GM21528 (cell line): ENCODE results near the gene SEC16A.

Experiments
- ATAC-seq: cut with Tn5 transposase; IDR thresholded peaks from one replicate; pipeline ENCODE4 v1.9.1; 2021; ENCODE audit warnings: mild to moderate bottlenecking, moderate library complexity; ENCODE audit not compliant: unreplicated experiment, low FRiP score

The SEC16A gene

GRCh38 chr9:136403915-136404800, 78.7 kb downstream of the SEC16A start:
- no peak for ATAC-seq

GRCh38 chr9:136403538-136403914, 79.3 kb downstream of the SEC16A start:
- ATAC-seq = no peak

DNA sequence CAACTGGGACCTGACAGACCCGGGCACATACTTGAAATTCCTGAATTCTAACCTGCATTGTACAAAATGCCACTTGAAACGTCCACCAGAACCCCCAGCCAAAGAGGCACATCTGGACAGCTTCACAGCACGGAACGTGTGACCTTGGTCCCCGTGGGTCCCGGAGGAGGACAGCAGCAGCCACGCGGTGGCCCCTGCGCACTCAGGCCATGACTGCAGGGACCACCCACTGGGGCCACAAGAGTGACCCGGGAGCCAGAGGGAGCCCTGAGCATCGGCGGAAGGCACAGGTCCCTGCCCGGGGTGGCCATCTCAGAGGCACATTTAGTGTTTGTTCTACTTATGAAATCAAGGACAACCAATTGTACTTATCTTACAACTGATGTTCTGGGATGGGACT, 80.8 kb downstream of the SEC16A start:
- ATAC-seq = no peak

DNA sequence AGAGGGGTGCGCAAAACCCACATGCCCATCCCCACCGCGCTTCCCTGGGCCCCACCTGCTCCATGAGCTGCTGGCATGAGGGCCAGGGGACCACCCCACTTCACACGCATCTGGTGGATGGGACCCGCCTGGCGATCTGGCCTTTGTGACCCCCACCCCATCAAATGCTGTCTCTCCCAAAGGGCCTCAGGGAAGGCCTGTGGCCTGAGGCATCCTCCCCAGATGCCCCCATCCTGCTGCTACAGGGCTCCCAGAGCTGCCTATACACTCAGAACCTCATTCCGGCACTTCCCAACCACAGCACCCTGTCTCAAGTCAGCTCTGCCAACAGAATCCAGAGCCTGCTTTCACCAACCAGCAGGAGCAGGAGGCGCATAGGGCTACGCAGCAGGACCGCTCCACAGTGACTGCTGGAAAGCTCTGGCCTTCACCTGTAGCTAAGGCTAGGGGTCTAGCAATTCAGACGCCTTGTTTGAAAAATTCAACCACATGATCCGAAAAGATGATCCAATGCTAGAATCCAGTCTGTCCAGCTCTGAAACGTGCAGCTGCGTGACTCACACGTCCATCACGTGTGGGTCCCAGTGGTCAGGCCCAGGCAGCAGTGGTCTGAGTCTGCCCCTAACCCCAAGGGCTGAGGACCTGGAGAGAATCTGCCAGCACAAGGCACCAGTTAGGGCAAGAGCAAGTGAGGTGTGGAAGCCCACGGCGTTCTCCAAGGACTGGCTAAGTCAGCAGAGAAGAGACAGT, 81.5 kb downstream of the SEC16A start:
- no peak for ATAC-seq

DNA sequence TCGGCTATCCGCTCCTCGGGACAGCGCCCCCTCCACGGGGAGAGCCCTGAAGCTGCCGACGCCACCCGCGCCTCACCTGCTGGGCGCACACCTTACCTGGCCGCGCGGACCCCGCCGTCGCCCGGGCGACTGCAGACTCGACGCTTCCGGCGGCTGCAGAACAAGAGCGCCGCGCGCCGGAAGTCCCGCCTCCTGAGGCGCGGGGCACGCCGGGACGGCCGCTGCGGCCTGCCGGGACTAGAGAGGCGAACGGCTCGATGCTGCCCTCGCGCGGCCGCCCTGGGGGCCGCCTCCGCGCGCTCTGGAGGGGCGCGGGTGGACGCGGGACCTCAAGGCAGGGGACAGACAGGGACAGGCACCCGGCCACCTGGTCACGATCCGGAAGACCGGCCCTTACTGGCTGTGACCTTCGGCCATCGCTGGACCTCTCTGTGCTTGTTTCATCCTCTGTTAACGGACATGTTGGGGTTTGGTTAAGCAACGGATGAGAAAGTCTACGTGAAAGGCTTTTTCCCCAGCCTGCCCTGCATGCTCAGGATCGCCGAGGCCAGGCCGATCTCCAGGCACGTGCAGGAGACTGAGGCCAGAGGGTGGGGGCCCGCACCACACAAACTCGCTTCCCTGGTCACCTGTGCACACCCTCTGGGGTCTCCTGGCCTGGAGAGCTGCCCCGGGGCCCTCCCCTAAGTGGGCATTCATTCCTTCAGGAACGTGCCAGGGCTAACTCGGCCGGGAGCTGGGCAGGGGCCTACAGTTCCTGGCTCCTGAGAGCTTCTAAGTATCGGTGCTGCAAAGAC, 82.6 kb downstream of the SEC16A start, which contains the start of gene SNAPC4:
Gene SNAPC4 (minus strand): TSS at position 133 of the 797 bp plus-strand sequence. CDS start 1,742 bp downstream, outside the sequence.
- peak; percentile 58 for ATAC-seq

- ATAC-seq = peak; percentile 18
Measured at GRCh38 chr9:136399176-136400037, 83.4 kb downstream of the SEC16A start.

- no peak for ATAC-seq
Measured at GRCh38 chr9:136398286-136398685, 84.6 kb downstream of the SEC16A start.

DNA sequence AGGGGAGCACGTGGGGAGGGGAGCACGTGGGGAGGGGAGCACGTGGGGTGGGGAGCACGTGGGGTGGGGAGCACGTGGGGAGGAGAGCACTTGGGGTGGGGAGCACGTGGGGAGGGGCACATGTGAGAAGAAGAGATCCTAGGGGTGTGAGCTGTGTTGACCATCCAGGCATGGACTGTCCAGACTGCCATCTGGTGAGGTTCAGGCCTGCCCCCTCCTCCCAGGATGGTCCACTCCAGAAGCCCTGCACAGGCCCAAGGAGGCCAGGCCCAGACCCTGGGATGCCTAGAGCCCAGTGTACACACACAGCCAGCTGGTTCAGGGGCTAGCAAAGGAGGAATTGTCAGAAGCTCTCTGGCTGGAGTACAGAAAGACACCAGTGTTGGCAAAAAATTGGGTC, 85.2 kb downstream of the SEC16A start:
- no peak for ATAC-seq

GRCh38 chr9:136396219-136396515, 86.7 kb downstream of the SEC16A start:
- no peak for ATAC-seq

DNA sequence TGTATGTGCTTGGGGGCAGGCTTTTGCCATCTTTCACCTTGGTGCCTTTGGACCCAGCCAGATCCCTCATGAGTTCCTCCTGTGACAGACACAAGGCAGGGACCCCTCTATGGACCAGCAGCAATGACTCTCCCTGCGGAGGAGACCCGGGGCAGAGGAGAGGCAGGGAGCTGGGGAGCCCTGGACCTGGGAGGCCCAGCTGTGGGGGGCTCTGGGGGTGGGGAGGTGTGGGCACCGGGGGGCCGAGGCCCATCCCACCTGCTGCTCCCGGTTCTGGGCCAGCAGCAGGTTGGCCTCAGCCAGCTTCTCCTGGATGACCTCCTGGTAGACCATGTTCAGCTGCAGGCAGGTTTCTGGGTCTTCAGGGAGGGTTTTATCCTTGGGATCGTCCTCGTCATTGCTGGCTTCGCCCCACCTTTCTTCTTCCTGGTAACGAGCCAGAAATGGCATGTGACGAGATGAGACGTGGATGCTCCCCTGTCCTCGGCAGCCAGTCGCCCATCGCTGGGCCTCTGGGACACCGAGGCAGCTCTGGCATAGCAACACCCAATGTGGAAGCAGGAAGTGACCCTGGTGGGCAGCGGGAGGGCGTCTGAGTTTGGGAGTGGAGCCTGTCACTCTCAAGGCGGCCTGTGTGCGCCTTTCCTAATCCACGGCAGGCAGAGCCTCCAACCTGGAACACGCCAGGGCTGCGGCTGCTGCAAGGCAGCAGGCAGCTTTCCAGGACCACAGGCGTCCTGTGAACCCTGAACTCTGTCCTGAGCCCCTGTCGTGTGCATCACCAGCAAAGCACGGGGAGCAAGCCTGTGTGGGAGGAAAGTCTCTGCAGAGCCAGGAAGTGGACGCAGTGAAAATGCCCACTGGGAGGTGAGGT, 87.3 kb downstream of the SEC16A start:
- ATAC-seq = no peak

DNA sequence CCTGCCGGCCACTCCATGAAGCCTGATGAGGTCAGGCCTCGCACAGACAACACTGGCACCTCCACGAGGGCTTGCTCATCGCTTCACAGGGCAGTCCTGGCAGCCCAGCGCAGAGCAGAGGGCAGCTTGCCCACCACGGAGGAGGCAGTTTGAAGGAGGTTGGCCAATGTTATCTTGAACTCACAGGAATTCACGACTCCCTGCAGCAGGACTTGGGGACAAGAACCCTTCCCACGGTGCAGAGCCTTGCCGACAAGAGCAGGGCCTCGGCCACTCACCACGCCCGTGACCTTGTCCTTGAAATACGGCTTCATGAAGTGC, 87.9 kb downstream of the SEC16A start:
- no peak for ATAC-seq

DNA sequence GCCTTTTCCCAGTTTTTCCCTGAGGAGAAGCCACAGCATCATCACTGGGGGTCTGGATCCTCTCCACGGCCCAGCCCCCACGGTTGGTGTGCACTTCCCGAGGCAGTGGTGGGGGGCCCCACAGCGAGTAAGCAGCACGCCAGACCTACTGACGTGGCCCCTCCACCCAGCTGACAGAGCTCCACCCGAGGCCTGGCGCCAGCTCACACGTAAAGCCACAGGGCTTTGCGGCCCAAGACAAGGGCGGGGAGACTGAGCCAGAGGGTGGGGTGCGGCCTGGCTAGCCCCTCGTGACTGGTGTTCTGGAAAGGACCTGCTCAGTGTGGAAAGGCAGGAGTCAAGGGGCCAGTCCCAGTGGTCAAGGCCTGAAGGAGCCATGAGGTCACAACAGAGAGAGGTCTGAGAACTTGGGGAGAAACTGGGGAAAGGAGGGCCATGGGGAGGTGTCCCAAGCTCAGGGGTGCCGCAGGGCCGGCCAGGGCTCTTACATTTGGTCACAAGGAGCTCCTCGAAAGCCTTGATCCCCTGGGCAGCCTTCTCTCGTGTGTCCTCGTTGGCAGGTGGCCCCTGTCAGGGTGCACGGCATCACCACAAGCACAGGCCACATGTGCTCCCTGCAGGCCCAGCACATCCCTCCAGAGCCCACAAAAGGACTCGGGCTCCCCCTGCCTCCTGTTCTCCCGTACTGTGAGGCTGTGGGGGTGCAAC, 88.4 kb downstream of the SEC16A start:
- no peak for ATAC-seq

GRCh38 chr9:136393531-136393930, 89.3 kb downstream of the SEC16A start:
- ATAC-seq = no peak

DNA sequence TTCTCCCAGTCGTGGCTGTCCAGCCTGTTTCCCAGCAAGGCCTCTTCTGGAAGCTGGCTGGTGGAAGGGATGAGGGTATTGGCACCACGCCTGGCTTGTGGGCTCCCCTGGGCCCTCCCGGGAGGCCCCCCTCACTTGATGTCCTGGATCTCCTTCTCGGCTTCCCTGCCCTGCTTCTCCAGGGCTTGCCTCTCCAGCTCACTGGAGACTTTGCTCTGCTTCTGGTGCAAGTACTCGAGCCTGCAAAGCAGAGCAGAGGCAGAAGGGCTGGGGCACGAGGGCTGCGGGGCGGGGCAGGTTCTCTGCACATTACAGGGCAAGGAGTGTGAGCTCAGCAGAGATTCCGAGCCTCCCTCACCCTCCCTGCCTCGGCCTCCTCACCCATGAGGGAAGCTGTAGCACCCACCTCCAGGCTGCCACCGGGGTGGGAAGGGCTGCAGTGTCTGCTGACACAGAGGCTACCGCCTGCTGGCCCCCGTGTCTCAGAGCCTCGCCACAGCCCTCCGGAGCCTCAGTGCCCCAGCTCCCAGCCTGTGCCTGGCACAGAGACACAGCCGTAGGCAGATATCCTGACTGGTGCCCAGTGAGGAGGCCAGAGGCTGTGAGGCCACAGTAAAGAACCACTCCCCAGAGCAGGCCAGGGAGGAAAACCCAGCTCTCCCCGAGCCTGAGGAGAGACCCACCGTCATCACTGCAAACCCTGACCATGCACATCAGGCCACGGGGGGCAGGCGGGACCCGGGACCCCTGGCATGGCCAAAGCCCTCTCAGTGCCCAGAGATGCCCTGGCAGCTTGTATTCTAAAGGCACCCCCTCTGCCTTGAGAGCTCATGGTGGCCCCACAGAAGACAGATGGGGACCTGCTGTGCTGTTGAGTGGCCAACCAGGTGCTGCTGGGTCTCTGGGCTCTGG, 90.0 kb downstream of the SEC16A start:
- ATAC-seq = no peak

- no peak for ATAC-seq
Measured at GRCh38 chr9:136391737-136392537, 90.9 kb downstream of the SEC16A start.
